HG02623 (cell line): Measurements from ENCODE around the gene JUP.

Experiments used
- ATAC-seq: cut with Tn5 transposase; IDR thresholded peaks from one replicate; pipeline ENCODE4 v1.9.1; 2021; ENCODE audit warnings: moderate library complexity; ENCODE audit not compliant: unreplicated experiment

The JUP gene

GRCh38 chr17:41810659-41811548 lies 24.4 kb upstream of the JUP start:
- ATAC-seq = no peak

- ATAC-seq = no peak
Observed at GRCh38 chr17:41806685-41807445, 20.4 kb upstream of the JUP start.

GRCh38 chr17:41803049-41804020 lies 16.8 kb upstream of the JUP start:
- no peak for ATAC-seq

GRCh38 chr17:41801374-41802271 lies 15.1 kb upstream of the JUP start:
- ATAC-seq = no peak

GRCh38 chr17:41800601-41801373 lies 14.3 kb upstream of the JUP start:
- ATAC-seq = no peak

- no peak for ATAC-seq
Observed at GRCh38 chr17:41799366-41799765, 12.9 kb upstream of the JUP start.

GRCh38 chr17:41797377-41797776 lies 10.9 kb upstream of the JUP start:
- no peak for ATAC-seq

- ATAC-seq = no peak
Observed at GRCh38 chr17:41796121-41796895, 9.8 kb upstream of the JUP start.

- ATAC-seq = no peak
Observed at GRCh38 chr17:41794540-41794975, 8.0 kb upstream of the JUP start.

- ATAC-seq = no peak
Observed at GRCh38 chr17:41793784-41794539, 7.5 kb upstream of the JUP start.

- ATAC-seq = no peak
Observed at GRCh38 chr17:41792845-41793783, 6.6 kb upstream of the JUP start.

GRCh38 chr17:41787021-41787418 lies 509 bp upstream of the JUP start:
- ATAC-seq = no peak

- no peak for ATAC-seq
Observed at GRCh38 chr17:41785859-41786226, 668 bp downstream of the JUP start.

- ATAC-seq = no peak
Observed at GRCh38 chr17:41785091-41785858, 1.2 kb downstream of the JUP start.

- no peak for ATAC-seq
Observed at GRCh38 chr17:41784207-41784744, 2.2 kb downstream of the JUP start.

GRCh38 chr17:41782142-41782541 lies 4.4 kb downstream of the JUP start:
- no peak for ATAC-seq
